K562 (cell line): Measurements from ENCODE around the gene SCYGR5. TPM values are rescaled to one million over a fixed set of nuclear protein-coding genes. Genes with fewer than 3 reads are reported as not detected.

ENCODE experiments used
- ATAC-seq: fragments of 200-7000 bp; cut with Tn5 transposase; 3 replicates; pipeline ENCODE4 v1.9.1; 2020; ENCODE audit warnings: moderate library complexity
- BruUV-seq: library from RNA; stranded (reverse); fragments of 400-500 nt; replicated peaks from 2 replicates; lab custom pipeline; 2021; lab: Mats Ljungman, UMichigan
- CTCF ChIA-PET: fragments of 300-600 bp; formaldehyde crosslinking; extraction: SDS; loops from one replicate; lab custom pipeline; 2021; ENCODE audit warnings: low intra/inter-chr PET ratio; lab: Yijun Ruan, JAX
- POLR2A ChIA-PET: fragments of 300-600, 350-650 bp; sonication (Branson Sonifier 250); formaldehyde crosslinking; extraction: SDS; loops from one replicate; lab custom pipeline; 2021; ENCODE audit warnings: antibody characterized with exemption, inconsistent platforms; lab: Yijun Ruan, JAX
- DNase-seq, 4 experiments: peaks; one replicate each; pipeline versions ENCODE4 v3.0.0 to v3.0.0-alpha.2; 2011 to 2018; ENCODE audit warnings: low spot score in 3 of 4, mixed read lengths in 3 of 4; ENCODE audit errors: extremely low read depth in 1 of 4
- FAIRE-seq: peaks from 2 replicates; lab custom pipeline; 2011; peaks lifted over from hg19 to GRCh38; lab: Jason Lieb, UNC
- H2AFZ ChIP-seq: 2 replicates; pipeline ENCODE4 v1.6.0; 2011; ENCODE audit warnings: low read depth, low read length, control low read depth, inconsistent platforms
- H3K27ac ChIP-seq: fragments of 200-600 bp; 3 replicates; pipeline ENCODE4 v1.8.0; 2011; ENCODE audit warnings: low read depth, mild to moderate bottlenecking, control low read depth, inconsistent platforms, low read length, moderate library complexity, mixed read lengths; ENCODE audit errors: extremely low read depth
- H3K27me3 ChIP-seq, 2 experiments: fragments of 300-600 bp in 1 of 2; 2 replicates in 1 of 2; 3 replicates in 1 of 2; pipeline versions ENCODE4 v1.6.0 to v1.8.0; 2011; ENCODE audit warnings: inconsistent platforms in 2 of 2, low read length in 2 of 2, mild to moderate bottlenecking in 1 of 2, mixed read lengths in 1 of 2, moderate library complexity in 1 of 2; ENCODE audit not compliant: control insufficient read depth in 2 of 2, insufficient read depth in 2 of 2
- H3K36me3 ChIP-seq: fragments of 300-600 bp; 3 replicates; pipeline ENCODE4 v1.8.0; 2011; ENCODE audit warnings: mild to moderate bottlenecking, low read length, inconsistent platforms; ENCODE audit not compliant: control insufficient read depth, insufficient read depth
- H3K4me1 ChIP-seq, 2 experiments: fragments of 200-600 bp in 1 of 2; replicated peaks in 1 of 2; 2 replicates in 1 of 2; 3 replicates in 1 of 2; pipeline versions ENCODE4 v1.5.1 to v1.8.0; 2011; ENCODE audit warnings: inconsistent platforms in 2 of 2, low read length in 2 of 2, mild to moderate bottlenecking in 1 of 2, mixed read lengths in 1 of 2, moderate library complexity in 1 of 2; ENCODE audit not compliant: control insufficient read depth in 2 of 2, insufficient read depth in 2 of 2
- H3K4me2 ChIP-seq: 2 replicates; pipeline ENCODE4 v1.6.1; 2011; ENCODE audit warnings: low read length, control low read depth, inconsistent platforms, mixed read lengths; ENCODE audit not compliant: insufficient read depth
- H3K4me3 ChIP-seq: fragments of 200-600 bp; sonication (generic), shearing (Covaris generic); 2 replicates; pipeline ENCODE4 v1.5.1; 2016; ENCODE audit warnings: control low read depth, inconsistent platforms
- H3K79me2 ChIP-seq: fragments of 200-600 bp; 3 replicates; pipeline ENCODE4 v1.8.0; 2011; ENCODE audit warnings: low read length, inconsistent platforms; ENCODE audit not compliant: control insufficient read depth, insufficient read depth
- H3K9ac ChIP-seq, 2 experiments: 2 replicates each; pipeline versions ENCODE4 v1.6.0 to v1.6.1; 2011; ENCODE audit warnings: low read depth in 2 of 2, low read length in 2 of 2, control low read depth in 1 of 2, inconsistent platforms in 1 of 2, mild to moderate bottlenecking in 1 of 2, mixed read lengths in 1 of 2; ENCODE audit not compliant: insufficient read depth in 1 of 2
- H3K9me1 ChIP-seq: one replicate; pipeline ENCODE4 v1.6.0; 2011; ENCODE audit warnings: inconsistent platforms, mild to moderate bottlenecking, low read length, moderate library complexity; ENCODE audit not compliant: control insufficient read depth, insufficient read depth
- H3K9me3 ChIP-seq: replicated peaks from 2 replicates; pipeline ENCODE4 v1.5.1; 2011; ENCODE audit warnings: low read depth, low read length, inconsistent platforms; ENCODE audit not compliant: control insufficient read depth, insufficient read depth
- H4K20me1 ChIP-seq: replicated peaks from 2 replicates; pipeline ENCODE4 v1.6.1; 2011; ENCODE audit warnings: low read length, inconsistent platforms, mixed read lengths; ENCODE audit not compliant: control insufficient read depth, insufficient read depth
- ZNF639 ChIP-seq, 2 experiments: fragments of 200-800 bp in 1 of 2; sonication (Bioruptor generic) in 1 of 2; sonication (generic) in 1 of 2; formaldehyde crosslinking in 1 of 2; IDR thresholded peaks in 1 of 2; conservative IDR thresholded peaks in 1 of 2; 2 replicates each; pipeline versions ENCODE4 v1.5.0 to v1.6.1; 2016 to 2020; ENCODE audit warnings: missing compliant biosample characterization in 1 of 2, missing genetic modification characterization in 1 of 2, missing genetic modification reagents in 1 of 2
- WGBS: fragments of 100-300 bp; shearing (Covaris generic); methylation state at CpG from one replicate; pipeline ENCODE4 v1.1.6; 2016; ENCODE audit warnings: low coverage, mixed read lengths; ENCODE audit not compliant: insufficient coverage; ENCODE audit errors: missing lambda C conversion rate; 5-methylcytosine and 5-hydroxymethylcytosine counted together
- in situ Hi-C: fragments of 300-500 bp; cut with MboI; formaldehyde crosslinking; loops from 4 replicates; pipeline ENCODE4 v1.15.0; 2018; ENCODE audit warnings: inconsistent platforms, mixed read lengths
- intact Hi-C: fragments of 100-400 bp; cut with micrococcal nuclease; formaldehyde crosslinking; loops from 2 replicates; pipeline ENCODE4 v1.14.2; 2022
- polyA plus RNA-seq, 8 experiments: library from polyadenylated mRNA; depleted of rRNA in 4 of 8; stranded (reverse) in 5 of 8; unstranded in 3 of 8; fragments of >200 nt; fragmentation: Nextera tagmentation in 2 of 8; fragmentation: Illumina TruSeq in 1 of 8; extraction: Ambion mirVana in 2 of 8; extraction: Trizol in 1 of 8; gene quantifications; 2 replicates each; pipeline versions ENCODE4 v1.2.1 to v1.2.3, GENCODE V29; 2011 to 2014; ENCODE audit warnings: inconsistent platforms in 1 of 8, missing spikeins in 1 of 8
- total RNA-seq, 7 experiments: library from RNA; depleted of rRNA in 6 of 7; stranded (reverse); fragments of >200 nt in 6 of 7; fragmentation: Illumina TruSeq in 2 of 7; extraction: Trizol in 2 of 7; gene quantifications; 2 replicates each; pipeline versions ENCODE4 v1.2.1 to v1.2.3, GENCODE V29; 2011 to 2021; ENCODE audit warnings: low replicate concordance in 1 of 7

Gene SCYGR5
- total and polyA plus RNA-seq, 9 of the 15 experiments (the other 6 are each of a cell fraction or from before 2014, with no cell fraction given): not detected

DNA sequence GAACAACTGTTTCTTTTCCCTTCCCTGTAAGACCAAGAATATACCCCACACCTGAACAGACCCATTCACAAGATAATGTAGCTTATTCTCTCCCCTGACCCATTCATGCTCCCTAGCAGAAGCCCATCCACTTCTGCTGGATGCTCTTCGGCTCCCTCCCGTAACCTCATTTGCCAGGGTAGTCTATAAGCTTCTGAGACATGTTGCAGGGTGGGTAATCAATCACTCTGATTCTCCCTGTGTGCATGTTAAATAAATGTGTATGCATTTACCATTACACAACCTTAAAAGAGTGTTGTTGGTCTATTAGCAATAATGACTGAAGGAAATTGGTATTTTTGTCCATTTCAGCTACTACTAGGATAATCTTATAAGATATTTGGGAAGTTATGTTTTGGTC lies 49.9 kb downstream of the SCYGR5 start:
- DNase-seq (no peak), ATAC-seq (no peak)
- WGBS: 0% methylated on average over 2 of the region's 2 CpGs
- no peaks in the 10 kb centered on the region for H3K9me3 ChIP-seq
- CTCF ChIA-PET: no interaction called here
- H2AFZ ChIP-seq: no peak overlapping the region
- no peak overlapping the region for H3K4me2 ChIP-seq
- H3K79me2 ChIP-seq: no peaks in the 10 kb centered on the region
- no peak for TF ChIP-seq ZNF639 (CRISPR knock-in tag; conservative IDR thresholded peaks at IDR 0.05 in 1 of 2, IDR thresholded peaks at IDR 0.05 in 1 of 2)
- TF ChIP-seq, all 486 proteins: peak for 0
- Histone ChIP-seq H3K4me3 (no peak overlapping the region), H3K9ac (no peak overlapping the region), H3K9me1 (no peaks in the 10 kb centered on the region), H3K4me1 (peaks cover 0 to 6% of the 10 kb centered on the region in 2 experiments; a peak in 1 of 5 replicates), H4K20me1 (no peaks in the 10 kb centered on the region), H3K36me3 (no peaks in the 10 kb centered on the region), H3K27me3 (peaks cover 2 to 15% of the 10 kb centered on the region in 2 experiments; a peak in 3 of 5 replicates), H3K27ac (no peak overlapping the region)
- intact Hi-C loops: no loop called here
- POLR2A ChIA-PET: no interaction called here
- no peak for FAIRE-seq
- in situ Hi-C loops: no loop called here
- BruUV-seq: no TSS peak

Other genes starting within 250 kb of the SCYGR5 start
Only the 7 nearest of the 10 such genes appear.
- gene SCYGR2, start 67.9 kb upstream of the SCYGR5 start, total RNA-seq (2014; rRNA removed): not detected in 2 replicates
- not detected in 2 replicates for gene SCYGR2, start 67.9 kb upstream of the SCYGR5 start, total RNA-seq (2014; rRNA removed; fragmentation: Illumina TruSeq; extraction: Trizol)
- gene SCYGR2, start 67.9 kb upstream of the SCYGR5 start, total RNA-seq (2015; rRNA removed; fragmentation: Illumina TruSeq; extraction: Trizol): not detected in 2 replicates
- gene SCYGR2, start 67.9 kb upstream of the SCYGR5 start, total RNA-seq (2021): not detected in 2 replicates
- not detected in 2 replicates for gene SCYGR2, start 67.9 kb upstream of the SCYGR5 start, polyA plus RNA-seq (2011; rRNA removed)
- gene SCYGR2, start 67.9 kb upstream of the SCYGR5 start, polyA plus RNA-seq (2014; fragmentation: Illumina TruSeq; extraction: Trizol): not detected in 2 replicates
- not detected for gene SCYGR2, start 67.9 kb upstream of the SCYGR5 start, polyA plus RNA-seq (2014; fragmentation: Nextera tagmentation; extraction: Ambion mirVana)
- not detected in 2 replicates for gene SCYGR2, start 67.9 kb upstream of the SCYGR5 start, polyA plus RNA-seq (2014; rRNA removed)
- not detected in 2 replicates for gene SCYGR3, start 52.0 kb upstream of the SCYGR5 start, total RNA-seq (2014; rRNA removed)
- gene SCYGR3, start 52.0 kb upstream of the SCYGR5 start, total RNA-seq (2014; rRNA removed; fragmentation: Illumina TruSeq; extraction: Trizol): not detected in 2 replicates
- gene SCYGR3, start 52.0 kb upstream of the SCYGR5 start, total RNA-seq (2015; rRNA removed; fragmentation: Illumina TruSeq; extraction: Trizol): not detected in 2 replicates
- gene SCYGR3, start 52.0 kb upstream of the SCYGR5 start, total RNA-seq (2021): not detected in 2 replicates
- not detected in 2 replicates for gene SCYGR3, start 52.0 kb upstream of the SCYGR5 start, polyA plus RNA-seq (2011; rRNA removed)
- gene SCYGR3, start 52.0 kb upstream of the SCYGR5 start, polyA plus RNA-seq (2014; fragmentation: Illumina TruSeq; extraction: Trizol): not detected in 2 replicates
- gene SCYGR3, start 52.0 kb upstream of the SCYGR5 start, polyA plus RNA-seq (2014; fragmentation: Nextera tagmentation; extraction: Ambion mirVana): not detected
- not detected in 2 replicates for gene SCYGR3, start 52.0 kb upstream of the SCYGR5 start, polyA plus RNA-seq (2014; rRNA removed)
- gene SCYGR4, start 49.3 kb upstream of the SCYGR5 start, total RNA-seq (2014; rRNA removed): not detected in 2 replicates
- gene SCYGR4, start 49.3 kb upstream of the SCYGR5 start, total RNA-seq (2014; rRNA removed; fragmentation: Illumina TruSeq; extraction: Trizol): not detected in 2 replicates
- not detected in 2 replicates for gene SCYGR4, start 49.3 kb upstream of the SCYGR5 start, total RNA-seq (2015; rRNA removed; fragmentation: Illumina TruSeq; extraction: Trizol)
- gene SCYGR4, start 49.3 kb upstream of the SCYGR5 start, total RNA-seq (2021): not detected in 2 replicates
- gene SCYGR4, start 49.3 kb upstream of the SCYGR5 start, polyA plus RNA-seq (2011; rRNA removed): not detected in 2 replicates
- not detected in 2 replicates for gene SCYGR4, start 49.3 kb upstream of the SCYGR5 start, polyA plus RNA-seq (2014; fragmentation: Illumina TruSeq; extraction: Trizol)
- gene SCYGR4, start 49.3 kb upstream of the SCYGR5 start, polyA plus RNA-seq (2014; fragmentation: Nextera tagmentation; extraction: Ambion mirVana): not detected
- 0.09 TPM in 1 of 2 replicates, not detected in the other for gene SCYGR4, start 49.3 kb upstream of the SCYGR5 start, polyA plus RNA-seq (2014; rRNA removed)
- not detected in 2 replicates for gene SLC19A3, start 51.2 kb downstream of the SCYGR5 start, total RNA-seq (2014; rRNA removed)
- not detected in 2 replicates for gene SLC19A3, start 51.2 kb downstream of the SCYGR5 start, total RNA-seq (2014; rRNA removed; fragmentation: Illumina TruSeq; extraction: Trizol)
- gene SLC19A3, start 51.2 kb downstream of the SCYGR5 start, total RNA-seq (2015; rRNA removed; fragmentation: Illumina TruSeq; extraction: Trizol): not detected in 2 replicates
- not detected in 2 replicates for gene SLC19A3, start 51.2 kb downstream of the SCYGR5 start, total RNA-seq (2021)
- gene SLC19A3, start 51.2 kb downstream of the SCYGR5 start, polyA plus RNA-seq (2011; rRNA removed): not detected in 2 replicates
- gene SLC19A3, start 51.2 kb downstream of the SCYGR5 start, polyA plus RNA-seq (2014; fragmentation: Illumina TruSeq; extraction: Trizol): not detected in 2 replicates
- not detected for gene SLC19A3, start 51.2 kb downstream of the SCYGR5 start, polyA plus RNA-seq (2014; fragmentation: Nextera tagmentation; extraction: Ambion mirVana)
- gene SLC19A3, start 51.2 kb downstream of the SCYGR5 start, polyA plus RNA-seq (2014; rRNA removed): not detected in 2 replicates
- not detected in 2 replicates for gene SCYGR6, start 58.0 kb downstream of the SCYGR5 start, total RNA-seq (2014; rRNA removed)
- gene SCYGR6, start 58.0 kb downstream of the SCYGR5 start, total RNA-seq (2014; rRNA removed; fragmentation: Illumina TruSeq; extraction: Trizol): not detected in 2 replicates
- gene SCYGR6, start 58.0 kb downstream of the SCYGR5 start, total RNA-seq (2015; rRNA removed; fragmentation: Illumina TruSeq; extraction: Trizol): not detected in 2 replicates
- gene SCYGR6, start 58.0 kb downstream of the SCYGR5 start, total RNA-seq (2021): not detected in 2 replicates
- gene SCYGR6, start 58.0 kb downstream of the SCYGR5 start, polyA plus RNA-seq (2011; rRNA removed): not detected in 2 replicates
- gene SCYGR6, start 58.0 kb downstream of the SCYGR5 start, polyA plus RNA-seq (2014; fragmentation: Illumina TruSeq; extraction: Trizol): not detected in 2 replicates
- gene SCYGR6, start 58.0 kb downstream of the SCYGR5 start, polyA plus RNA-seq (2014; fragmentation: Nextera tagmentation; extraction: Ambion mirVana): not detected
- gene SCYGR6, start 58.0 kb downstream of the SCYGR5 start, polyA plus RNA-seq (2014; rRNA removed): not detected in 2 replicates
- not detected in 2 replicates for gene SCYGR7, start 61.5 kb downstream of the SCYGR5 start, total RNA-seq (2014; rRNA removed)
- not detected in 2 replicates for gene SCYGR7, start 61.5 kb downstream of the SCYGR5 start, total RNA-seq (2014; rRNA removed; fragmentation: Illumina TruSeq; extraction: Trizol)
- gene SCYGR7, start 61.5 kb downstream of the SCYGR5 start, total RNA-seq (2015; rRNA removed; fragmentation: Illumina TruSeq; extraction: Trizol): not detected in 2 replicates
- not detected in 2 replicates for gene SCYGR7, start 61.5 kb downstream of the SCYGR5 start, total RNA-seq (2021)
- not detected in 2 replicates for gene SCYGR7, start 61.5 kb downstream of the SCYGR5 start, polyA plus RNA-seq (2011; rRNA removed)
- gene SCYGR7, start 61.5 kb downstream of the SCYGR5 start, polyA plus RNA-seq (2014; fragmentation: Illumina TruSeq; extraction: Trizol): not detected in 2 replicates
- gene SCYGR7, start 61.5 kb downstream of the SCYGR5 start, polyA plus RNA-seq (2014; fragmentation: Nextera tagmentation; extraction: Ambion mirVana): not detected
- gene SCYGR7, start 61.5 kb downstream of the SCYGR5 start, polyA plus RNA-seq (2014; rRNA removed): not detected in 2 replicates
- not detected in 2 replicates for gene SCYGR8, start 79.1 kb downstream of the SCYGR5 start, total RNA-seq (2014; rRNA removed)
- not detected in 2 replicates for gene SCYGR8, start 79.1 kb downstream of the SCYGR5 start, total RNA-seq (2014; rRNA removed; fragmentation: Illumina TruSeq; extraction: Trizol)
- not detected in 2 replicates for gene SCYGR8, start 79.1 kb downstream of the SCYGR5 start, total RNA-seq (2015; rRNA removed; fragmentation: Illumina TruSeq; extraction: Trizol)
- not detected in 2 replicates for gene SCYGR8, start 79.1 kb downstream of the SCYGR5 start, total RNA-seq (2021)
- not detected in 2 replicates for gene SCYGR8, start 79.1 kb downstream of the SCYGR5 start, polyA plus RNA-seq (2011; rRNA removed)
- gene SCYGR8, start 79.1 kb downstream of the SCYGR5 start, polyA plus RNA-seq (2014; fragmentation: Illumina TruSeq; extraction: Trizol): not detected in 2 replicates
- not detected for gene SCYGR8, start 79.1 kb downstream of the SCYGR5 start, polyA plus RNA-seq (2014; fragmentation: Nextera tagmentation; extraction: Ambion mirVana)
- gene SCYGR8, start 79.1 kb downstream of the SCYGR5 start, polyA plus RNA-seq (2014; rRNA removed): not detected in 2 replicates